ENCODE results near the gene SPINK13. TPM values are rescaled to one million over a fixed set of nuclear protein-coding genes. Genes with fewer than 3 reads are reported as not detected.

The SPINK13 gene
- total and polyA plus RNA-seq, 2 donors (not counting 1 experiment from before 2014, with no cell fraction given): not detected

GRCh38 chr5:148311484-148311883, 42.9 kb downstream of the SPINK13 start:
- H3K27ac ChIP-seq (ENCODE audit: low read length in 2 of 2): no peak overlapping the region
- no peak overlapping the region for H3K9ac ChIP-seq (ENCODE audit: low read length)
- no CpG with 5 or more reads among the region's 3 CpGs for WGBS (ENCODE audit: insufficient coverage)
- H3K9me3 ChIP-seq (ENCODE audit: control extremely low read depth in 1 of 3, control insufficient read depth in 2 of 3, insufficient read depth in 1 of 3, low read length in 2 of 3): no peaks in the 10 kb centered on the region
- intact Hi-C loops (cut with micrococcal nuclease): no loop called here
- H3K4me3 ChIP-seq (ENCODE audit: control extremely low read depth in 1 of 5, extremely low read depth in 1 of 5, insufficient read depth in 1 of 5, low read depth in 2 of 5, low read length in 4 of 5): no peak overlapping the region
- Mint-ChIP-seq H3K27me3 (no peaks in the 10 kb centered on the region), H3K4me1 (no peaks in the 10 kb centered on the region), H3K9me3 (ENCODE audit: insufficient read depth) (peaks cover 2% of the 10 kb centered on the region), H3K4me3 (no peak overlapping the region), H3K27ac (no peak overlapping the region)
- H3K4me1 ChIP-seq (ENCODE audit: control insufficient read depth in 2 of 2, insufficient read depth in 2 of 2, low read length in 2 of 2): no peaks in the 10 kb centered on the region
- no peak for ATAC-seq (ENCODE audit: low read depth)
- no peaks in the 10 kb centered on the region for H4K20me1 ChIP-seq (ENCODE audit: control insufficient read depth, insufficient read depth, low read length, poor library complexity, severe bottlenecking)
- H3K36me3 ChIP-seq (replicated peaks in 1 of 2; ENCODE audit: control extremely low read depth in 1 of 2, control insufficient read depth in 1 of 2, extremely low read depth in 1 of 2, insufficient read depth in 2 of 2, low read length in 1 of 2): no peaks in the 10 kb centered on the region
- H2AFZ ChIP-seq (ENCODE audit: insufficient read depth, low read depth, low read length, poor library complexity, severe bottlenecking): no peak overlapping the region
- H3K27me3 ChIP-seq (replicated peaks in 1 of 4; ENCODE audit: control extremely low read depth in 1 of 4, control insufficient read depth in 3 of 4, insufficient read depth in 4 of 4, low read length in 3 of 4): no peaks in the 10 kb centered on the region
- H3K79me2 ChIP-seq (ENCODE audit: control insufficient read depth, insufficient read depth, low read length): no peaks in the 10 kb centered on the region
- H3K4me2 ChIP-seq (replicated peaks; ENCODE audit: low read depth, low read length, poor library complexity, severe bottlenecking): no peak overlapping the region
- no peak for DNase-seq
- CTCF ChIA-PET: no interaction called here
- POLR2A ChIA-PET: no interaction called here
- no peak for TF ChIP-seq EZH2 (IDR thresholded peaks at IDR 0.05; ENCODE audit: borderline replicate concordance, insufficient read depth, low read depth, low read length, poor library complexity, severe bottlenecking)
- TF ChIP-seq CTCF (IDR thresholded peaks at IDR 0.05): no peak

GRCh38 chr5:148312153-148312552, 43.6 kb downstream of the SPINK13 start, which contains the start of gene SPINK7:
SPINK7 (plus strand) TSS chr5:148312423; CDS start chr5:148312484, 61 bp downstream.
- H3K27me3 Mint-ChIP-seq: no peaks in the 10 kb centered on the region
- peaks cover 2% of the 10 kb centered on the region for H3K9me3 Mint-ChIP-seq (ENCODE audit: insufficient read depth)
- Histone ChIP-seq H3K79me2 (ENCODE audit: control insufficient read depth, insufficient read depth, low read length) (no peaks in the 10 kb centered on the region), H3K27me3 (replicated peaks in 1 of 4; ENCODE audit: control extremely low read depth in 1 of 4, control insufficient read depth in 3 of 4, insufficient read depth in 4 of 4, low read length in 3 of 4) (no peaks in the 10 kb centered on the region), H3K4me2 (replicated peaks; ENCODE audit: low read depth, low read length, poor library complexity, severe bottlenecking) (no peak within 1 kb of the TSS), H3K36me3 (replicated peaks in 1 of 2; ENCODE audit: control extremely low read depth in 1 of 2, control insufficient read depth in 1 of 2, extremely low read depth in 1 of 2, insufficient read depth in 2 of 2, low read length in 1 of 2) (no peaks in the 10 kb centered on the region), H3K4me3 (ENCODE audit: control extremely low read depth in 1 of 5, extremely low read depth in 1 of 5, insufficient read depth in 1 of 5, low read depth in 2 of 5, low read length in 4 of 5) (no peak within 1 kb of the TSS), H3K4me1 (ENCODE audit: control insufficient read depth in 2 of 2, insufficient read depth in 2 of 2, low read length in 2 of 2) (no peaks in the 10 kb centered on the region), H2AFZ (ENCODE audit: insufficient read depth, low read depth, low read length, poor library complexity, severe bottlenecking) (no peak within 1 kb of the TSS), H3K9ac (ENCODE audit: low read length) (no peak within 1 kb of the TSS), H3K9me3 (ENCODE audit: control extremely low read depth in 1 of 3, control insufficient read depth in 2 of 3, insufficient read depth in 1 of 3, low read length in 2 of 3) (no peaks in the 10 kb centered on the region), H3K27ac (ENCODE audit: low read length in 2 of 2) (no peak within 1 kb of the TSS), H4K20me1 (ENCODE audit: control insufficient read depth, insufficient read depth, low read length, poor library complexity, severe bottlenecking) (no peaks in the 10 kb centered on the region)
- no peak for ATAC-seq (ENCODE audit: low read depth)
- no peak for DNase-seq
- WGBS (ENCODE audit: insufficient coverage): 75% methylated on average over 3 of the region's 3 CpGs
- no peak for TF ChIP-seq CTCF (IDR thresholded peaks at IDR 0.05)
- TF ChIP-seq EZH2 (IDR thresholded peaks at IDR 0.05; ENCODE audit: borderline replicate concordance, insufficient read depth, low read depth, low read length, poor library complexity, severe bottlenecking): no peak
- no peak within 1 kb of the TSS for H3K4me3 Mint-ChIP-seq
- CTCF ChIA-PET: no interaction called here
- no peaks in the 10 kb centered on the region for H3K4me1 Mint-ChIP-seq
- intact Hi-C loops (cut with micrococcal nuclease): no loop called here
- POLR2A ChIA-PET: no interaction called here
- H3K27ac Mint-ChIP-seq: no peak within 1 kb of the TSS

All from B cell (primary cell).